Panc1 (cell line): ENCODE measurements around the gene TFG. TPM values are rescaled to one million over a fixed set of nuclear protein-coding genes. Genes with fewer than 3 reads are reported as not detected.

ENCODE experiments used
- ATAC-seq: fragments of 200-7000 bp; cut with Tn5 transposase; 2 replicates; pipeline ENCODE4 v1.9.1; 2020; ENCODE audit warnings: mild to moderate bottlenecking, moderate library complexity
- BruUV-seq: library from RNA; stranded (reverse); fragments of 400-500 nt; replicated peaks from 2 replicates; lab custom pipeline; 2021; lab: Mats Ljungman, UMichigan
- CTCF ChIA-PET: fragments of 300-600 bp; sonication (Branson Sonifier 250); formaldehyde crosslinking; loops from one replicate; lab custom pipeline; 2022; ENCODE audit warnings: antibody characterized with exemption; lab: Charles Lee
- POLR2A ChIA-PET: fragments of 300-600 bp; sonication (Branson Sonifier 250); formaldehyde crosslinking; loops from one replicate; lab custom pipeline; 2022; ENCODE audit warnings: antibody characterized with exemption; lab: Charles Lee
- DNase-seq: peaks from one replicate; pipeline ENCODE4 v3.0.0-alpha.2; 2010; ENCODE audit warnings: low read depth, low spot score
- H3K27ac ChIP-seq: 2 replicates; pipeline ENCODE4 v1.5.1; 2011; ENCODE audit warnings: mild to moderate bottlenecking, low read length, inconsistent platforms
- H3K27me3 ChIP-seq: fragments of 200-500 bp; sonication (Bioruptor generic); 2 replicates; pipeline ENCODE4 v1.6.0; 2014; ENCODE audit warnings: low read length, inconsistent platforms; ENCODE audit not compliant: control insufficient read depth, insufficient read depth
- H3K36me3 ChIP-seq: fragments of 200-500 bp; sonication (Bioruptor generic); 2 replicates; pipeline ENCODE4 v1.5.1; 2014; ENCODE audit warnings: inconsistent platforms, mild to moderate bottlenecking, low read length, moderate library complexity; ENCODE audit not compliant: control insufficient read depth, insufficient read depth
- H3K4me1 ChIP-seq: 2 replicates; pipeline ENCODE4 v1.5.1; 2011; ENCODE audit warnings: inconsistent platforms, mild to moderate bottlenecking, low read length, moderate library complexity; ENCODE audit not compliant: control insufficient read depth, insufficient read depth
- H3K4me3 ChIP-seq, 2 experiments: 2 replicates each; pipeline ENCODE4 v1.5.1; 2011 to 2012; ENCODE audit warnings: low read depth in 2 of 2, low read length in 2 of 2, mild to moderate bottlenecking in 2 of 2, inconsistent platforms in 1 of 2, moderate library complexity in 1 of 2
- H3K9me3 ChIP-seq: fragments of 200-500 bp; sonication (Bioruptor generic); 2 replicates; pipeline ENCODE4 v1.5.1; 2014; ENCODE audit warnings: low read depth, mild to moderate bottlenecking, inconsistent platforms, low read length, moderate library complexity; ENCODE audit not compliant: control insufficient read depth, insufficient read depth
- CTCF ChIP-seq: fragments of 450-650 bp; IDR thresholded peaks from 2 replicates; pipeline ENCODE4 v1.5.1; 2017; ENCODE audit warnings: mild to moderate bottlenecking
- POLR2AphosphoS5 ChIP-seq: IDR thresholded peaks from 2 replicates; pipeline ENCODE4 v1.6.1; 2012; ENCODE audit warnings: mild to moderate bottlenecking, low read depth, low read length, moderate library complexity
- REST ChIP-seq, 2 experiments: IDR thresholded peaks; 2 replicates each; pipeline ENCODE4 v1.6.1; 2011 to 2012; ENCODE audit warnings: low read depth in 2 of 2, control low read depth in 1 of 2, low read length in 1 of 2, mild to moderate bottlenecking in 1 of 2, moderate library complexity in 1 of 2; ENCODE audit not compliant: insufficient read depth in 1 of 2
- SIN3A ChIP-seq: IDR thresholded peaks from 2 replicates; pipeline ENCODE4 v1.6.1; 2012; ENCODE audit warnings: low read depth, mild to moderate bottlenecking, low read length, moderate library complexity, borderline replicate concordance; ENCODE audit not compliant: insufficient read depth
- TCF7L2 ChIP-seq: IDR thresholded peaks from 2 replicates; pipeline ENCODE4 v1.6.1; 2011; ENCODE audit warnings: mild to moderate bottlenecking, low read depth, low read length, inconsistent platforms
- in situ Hi-C: cut with HindIII; loops from 2 replicates; pipeline ENCODE4 v1.10.0; 2016; ENCODE audit warnings: low sequenced_read_pairs, low pct_unique_long_range_greater_than_20kb
- intact Hi-C: fragments of 100-400 bp; cut with micrococcal nuclease; formaldehyde crosslinking; loops from one replicate; pipeline ENCODE4 v1.10.0; 2022; ENCODE audit not compliant: unreplicated experiment
- total RNA-seq: library from RNA; stranded (reverse); gene quantifications from one replicate; pipeline ENCODE4 v1.2.1, GENCODE V29; 2021; ENCODE audit not compliant: unreplicated experiment

Gene TFG
- total RNA-seq, 1 experiment from 2014 or later = 159 TPM

- ATAC-seq = no peak
- Histone ChIP-seq H3K36me3 (no peaks in the 10 kb centered on the region), H3K27me3 (peaks cover 6% of the 10 kb centered on the region), H3K9me3 (no peaks in the 10 kb centered on the region), H3K27ac (no peak overlapping the region), H3K4me1 (no peaks in the 10 kb centered on the region), H3K4me3 (no peak overlapping the region)
- CTCF ChIA-PET = no interaction called here
- in situ Hi-C loops = no loop called here
- POLR2A ChIA-PET = no interaction called here
- TF ChIP-seq POLR2AphosphoS5 (no peak), REST (IDR thresholded peaks at IDR 0.05; ENCODE audit: insufficient read depth in 1 of 2, low read depth in 2 of 2, low read length in 1 of 2) (no peak)
- no peak for DNase-seq
- BruUV-seq = no TSS peak
- intact Hi-C loops = no loop called here
Observed at GRCh38 chr3:100702082-100702979, 7.0 kb upstream of the TFG start.

GRCh38 chr3:100702980-100703345 is 6.3 kb upstream of the TFG start:
- Histone ChIP-seq H3K27ac (no peak overlapping the region), H3K27me3 (peaks cover 6% of the 10 kb centered on the region), H3K9me3 (no peaks in the 10 kb centered on the region), H3K36me3 (no peaks in the 10 kb centered on the region), H3K4me1 (no peaks in the 10 kb centered on the region), H3K4me3 (no peak overlapping the region)
- TF ChIP-seq SIN3A (no peak), CTCF (no peak), TCF7L2 (no peak), POLR2AphosphoS5 (no peak), REST (IDR thresholded peaks at IDR 0.05; ENCODE audit: insufficient read depth in 1 of 2, low read depth in 2 of 2, low read length in 1 of 2) (no peak)
- DNase-seq = no peak
- no peak for ATAC-seq
- in situ Hi-C loops (no loop called here), intact Hi-C loops (no loop called here)
- no TSS peak for BruUV-seq
- CTCF ChIA-PET = no interaction called here
- POLR2A ChIA-PET = no interaction called here
